Measurements from ENCODE around the gene RIOX2. TPM values are rescaled to one million over a fixed set of nuclear protein-coding genes. Genes with fewer than 3 reads are reported as not detected.
A peak's percentile ranks its signal among the peaks of the same experiment; 100 is the strongest.

RIOX2 gene
- total RNA-seq = 10 to 100 TPM in 3 of 4 donors, 1 to 10 TPM in 1; 9.3 to 50.3 (median 12.6) TPM

DNA sequence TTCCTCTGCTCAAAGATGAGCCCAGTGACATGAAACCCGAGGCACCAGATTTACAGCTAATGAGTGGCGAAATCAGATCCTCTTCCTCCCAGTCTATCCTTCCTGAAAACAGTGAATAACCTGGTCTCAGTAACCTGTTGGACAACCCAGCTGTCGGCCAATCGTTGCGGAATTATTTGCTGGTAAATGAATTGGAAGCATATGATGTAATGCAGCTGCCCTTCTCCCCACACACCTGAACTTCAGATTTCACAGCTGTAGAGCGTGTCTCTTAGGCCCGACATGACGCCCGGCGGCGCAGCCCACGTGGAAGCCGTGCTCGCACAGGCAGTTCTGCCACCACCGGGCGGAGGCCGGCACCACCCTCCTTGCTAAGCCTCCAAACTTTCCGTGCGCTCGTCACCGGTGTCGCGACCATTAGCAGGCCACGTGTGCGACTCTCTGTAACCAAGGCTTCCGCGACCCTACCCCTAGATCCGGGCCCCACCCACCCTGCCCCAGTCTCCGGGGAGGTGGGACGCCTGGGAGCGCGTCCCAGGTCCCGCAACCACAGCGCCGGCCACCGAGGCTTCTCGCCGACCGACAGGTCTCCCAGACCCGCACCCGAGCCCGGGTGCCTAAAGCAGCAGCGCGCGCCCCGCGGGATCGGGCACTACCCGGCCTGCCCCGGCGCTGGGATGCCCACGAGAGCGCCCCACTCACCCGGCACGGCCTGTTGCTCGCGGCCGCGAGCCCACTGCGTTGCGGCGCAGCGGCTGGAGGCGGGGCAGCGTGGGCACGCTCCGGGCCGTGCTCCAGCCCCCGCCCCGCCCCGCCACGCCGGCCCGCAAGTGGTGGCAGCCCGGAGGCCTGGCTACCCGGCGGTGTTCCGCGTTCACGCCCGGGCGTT, at the start of gene RIOX2:
RIOX2 (minus strand) TSS at position 753 of the 889 bp plus-strand sequence. CDS start 4,838 bp downstream, outside the sequence.
- TF ChIP-seq POLR2A (IDR thresholded peaks at IDR 0.05) = peak in 1 of 2 donors; percentile 18
- TF ChIP-seq, protein P1, sequence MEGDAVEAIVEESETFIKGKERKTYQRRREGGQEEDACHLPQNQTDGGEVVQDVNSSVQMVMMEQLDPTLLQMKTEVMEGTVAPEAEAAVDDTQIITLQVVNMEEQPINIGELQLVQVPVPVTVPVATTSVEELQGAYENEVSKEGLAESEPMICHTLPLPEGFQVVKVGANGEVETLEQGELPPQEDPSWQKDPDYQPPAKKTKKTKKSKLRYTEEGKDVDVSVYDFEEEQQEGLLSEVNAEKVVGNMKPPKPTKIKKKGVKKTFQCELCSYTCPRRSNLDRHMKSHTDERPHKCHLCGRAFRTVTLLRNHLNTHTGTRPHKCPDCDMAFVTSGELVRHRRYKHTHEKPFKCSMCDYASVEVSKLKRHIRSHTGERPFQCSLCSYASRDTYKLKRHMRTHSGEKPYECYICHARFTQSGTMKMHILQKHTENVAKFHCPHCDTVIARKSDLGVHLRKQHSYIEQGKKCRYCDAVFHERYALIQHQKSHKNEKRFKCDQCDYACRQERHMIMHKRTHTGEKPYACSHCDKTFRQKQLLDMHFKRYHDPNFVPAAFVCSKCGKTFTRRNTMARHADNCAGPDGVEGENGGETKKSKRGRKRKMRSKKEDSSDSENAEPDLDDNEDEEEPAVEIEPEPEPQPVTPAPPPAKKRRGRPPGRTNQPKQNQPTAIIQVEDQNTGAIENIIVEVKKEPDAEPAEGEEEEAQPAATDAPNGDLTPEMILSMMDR (IDR thresholded peaks at IDR 0.05) = peak in 1 of 6 experiments; percentile 23
- Histone ChIP-seq H3K36me3 (no peaks in the 10 kb centered on the region), H3K4me1 (peaks cover 0 to 12% (median 0%) of the 10 kb centered on the region in 4 donors), H3K4me3 (peak within 1 kb of the TSS; percentile 81 to 92 (median 88)), H3K27me3 (no peaks in the 10 kb centered on the region), H3K27ac (peak within 1 kb of the TSS; percentile 78 to 92 (median 84)), H3K9me3 (no peaks in the 10 kb centered on the region)
- peak; percentile 72 to 87 (median 84) for DNase-seq

GRCh38 chr3:98020412-98020811, 48.2 kb upstream of the RIOX2 start:
- Histone ChIP-seq H3K9me3 (no peaks in the 10 kb centered on the region), H3K27ac (no peak overlapping the region), H3K4me1 (no peaks in the 10 kb centered on the region), H3K27me3 (no peaks in the 10 kb centered on the region), H3K36me3 (no peaks in the 10 kb centered on the region), H3K4me3 (no peak overlapping the region)
- no peak for DNase-seq
- TF ChIP-seq, protein P1 (IDR thresholded peaks at IDR 0.05) = no peak
- TF ChIP-seq POLR2A (IDR thresholded peaks at IDR 0.05) = no peak

DNA sequence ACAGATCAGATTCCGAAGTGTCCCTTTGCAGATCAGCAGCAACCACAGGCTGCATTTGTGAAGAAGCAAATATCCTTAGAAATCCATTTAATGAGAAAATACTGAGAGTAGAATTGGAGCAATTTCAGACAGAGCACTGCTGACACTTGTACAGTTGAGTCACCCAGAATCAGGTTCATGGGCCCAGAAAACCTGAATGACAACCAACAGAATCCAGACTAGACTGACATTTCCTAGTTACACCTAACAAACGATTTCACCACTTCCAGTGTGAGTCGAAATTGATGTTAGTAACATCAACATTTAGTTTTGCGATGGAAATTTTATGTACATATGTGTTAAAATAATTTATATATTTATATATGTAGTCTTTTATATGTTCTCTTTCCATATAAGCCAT, 46.1 kb upstream of the RIOX2 start:
- H3K27me3 ChIP-seq = no peaks in the 10 kb centered on the region
- no peaks in the 10 kb centered on the region for H3K36me3 ChIP-seq
- H3K4me3 ChIP-seq = no peak overlapping the region
- H3K4me1 ChIP-seq = no peaks in the 10 kb centered on the region
- no peak for DNase-seq
- TF ChIP-seq, protein P1 (IDR thresholded peaks at IDR 0.05) = no peak
- TF ChIP-seq POLR2A (IDR thresholded peaks at IDR 0.05) = no peak
- H3K27ac ChIP-seq = no peak overlapping the region
- no peaks in the 10 kb centered on the region for H3K9me3 ChIP-seq

DNA sequence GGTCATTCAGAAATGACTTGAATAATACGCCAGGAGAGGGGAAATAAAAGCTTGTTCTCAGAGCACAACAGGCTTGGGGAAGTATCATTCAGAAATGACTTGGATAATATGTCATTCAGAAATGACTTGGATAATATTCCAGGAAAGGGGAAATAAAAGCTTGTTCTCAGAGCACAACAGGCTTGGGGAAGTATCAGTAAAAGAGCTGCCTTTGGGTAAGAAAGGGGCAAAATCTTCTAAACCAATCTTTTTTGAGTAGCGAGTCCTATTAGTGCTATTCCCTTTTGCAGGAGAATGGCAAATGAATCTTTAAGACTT, 42.0 kb upstream of the RIOX2 start:
- DNase-seq = no peak
- Histone ChIP-seq H3K4me1 (no peaks in the 10 kb centered on the region), H3K36me3 (no peaks in the 10 kb centered on the region), H3K9me3 (no peaks in the 10 kb centered on the region), H3K4me3 (no peak overlapping the region), H3K27ac (no peak overlapping the region), H3K27me3 (no peaks in the 10 kb centered on the region)
- TF ChIP-seq, protein P1 (IDR thresholded peaks at IDR 0.05) = no peak
- TF ChIP-seq POLR2A (IDR thresholded peaks at IDR 0.05) = no peak

GRCh38 chr3:98013411-98014267, 41.4 kb upstream of the RIOX2 start:
- no peaks in the 10 kb centered on the region for H3K36me3 ChIP-seq
- no peaks in the 10 kb centered on the region for H3K27me3 ChIP-seq
- H3K4me3 ChIP-seq = no peak overlapping the region
- TF ChIP-seq, protein P1 (IDR thresholded peaks at IDR 0.05) = peak in 1 of 6 experiments; percentile 2
- TF ChIP-seq POLR2A (IDR thresholded peaks at IDR 0.05) = no peak
- peak overlapping the region in 1 of 4 donors; percentile 3 for H3K27ac ChIP-seq
- H3K4me1 ChIP-seq = no peaks in the 10 kb centered on the region
- no peaks in the 10 kb centered on the region for H3K9me3 ChIP-seq
- no peak for DNase-seq
